H1 (cell line): ENCODE results near the gene PWP2. TPM values are rescaled to one million over a fixed set of nuclear protein-coding genes. Genes with fewer than 3 reads are reported as not detected.
"Not testable (repeated sequence)": the region's sequence is repeated elsewhere in the genome, so short reads cannot be mapped to it uniquely, and the experiment has no call there.

Experiments
- CTCF ChIA-PET: fragments of 300-600 bp; sonication (Branson Sonifier 250); formaldehyde crosslinking; loops from one replicate; lab custom pipeline; 2021; ENCODE audit not compliant: partially characterized antibody; lab: Charles Lee
- POLR2A ChIA-PET: fragments of 300-600 bp; sonication (Branson Sonifier 250); formaldehyde crosslinking; loops from one replicate; lab custom pipeline; 2021; ENCODE audit warnings: inconsistent platforms; ENCODE audit not compliant: partially characterized antibody; lab: Charles Lee
- DNase-seq, 2 experiments: peaks; one replicate each; pipeline versions ENCODE4 v3.0.0 to v3.0.0-alpha.2; 2010 to 2022; ENCODE audit warnings: low spot score in 2 of 2, low read depth in 1 of 2, mixed read lengths in 1 of 2
- FAIRE-seq: peaks from 2 replicates; lab custom pipeline; 2011; peaks lifted over from hg19 to GRCh38; lab: Jason Lieb, UNC
- H2AFZ ChIP-seq: 2 replicates; pipeline ENCODE4 v1.8.1; 2012; ENCODE audit warnings: low read length, inconsistent platforms
- H2AK5ac ChIP-seq: 2 replicates; pipeline ENCODE4 v1.6.1; 2013; ENCODE audit warnings: low read depth, low read length
- H2BK120ac ChIP-seq: replicated peaks from 2 replicates; pipeline ENCODE3; 2013; ENCODE audit warnings: low read depth, low read length, inconsistent platforms
- H2BK12ac ChIP-seq: 2 replicates; pipeline ENCODE4 v1.6.1; 2013; ENCODE audit warnings: low read depth, low read length
- H2BK15ac ChIP-seq: 2 replicates; pipeline ENCODE4 v1.6.1; 2013; ENCODE audit warnings: low read length
- H2BK20ac ChIP-seq: 2 replicates; pipeline ENCODE4 v1.6.1; 2013; ENCODE audit warnings: low read length
- H2BK5ac ChIP-seq: 2 replicates; pipeline ENCODE4 v1.6.1; 2013; ENCODE audit warnings: low read depth, low read length
- H3K14ac ChIP-seq: 2 replicates; pipeline ENCODE4 v1.6.1; 2013; ENCODE audit warnings: inconsistent platforms; ENCODE audit not compliant: insufficient read length
- H3K18ac ChIP-seq: 2 replicates; pipeline ENCODE4 v1.6.1; 2013; ENCODE audit warnings: low read length; ENCODE audit errors: extremely low read depth
- H3K23ac ChIP-seq: 2 replicates; pipeline ENCODE4 v1.6.1; 2013; ENCODE audit warnings: inconsistent platforms; ENCODE audit not compliant: insufficient read length
- H3K23me2 ChIP-seq: 2 replicates; pipeline ENCODE4 v1.6.1; 2013; ENCODE audit warnings: low read depth, low read length
- H3K27ac ChIP-seq: 2 replicates; pipeline ENCODE4 v1.6.1; 2011; ENCODE audit warnings: low read depth, low read length, inconsistent platforms
- H3K27me3 ChIP-seq, 4 experiments: replicated peaks in 1 of 4; 1 replicate in 1 of 4; 2 replicates in 3 of 4; pipeline versions ENCODE4 v1.6.1 to v1.8.1; 2011 to 2013; ENCODE audit warnings: low read length in 3 of 4, mild to moderate bottlenecking in 3 of 4, inconsistent platforms in 2 of 4, mixed read lengths in 2 of 4, moderate library complexity in 1 of 4; ENCODE audit not compliant: control insufficient read depth in 3 of 4, insufficient read depth in 3 of 4; ENCODE audit errors: extremely low read depth in 1 of 4
- H3K36me3 ChIP-seq, 4 experiments: 2 replicates each; pipeline versions ENCODE4 v1.6.1 to v1.8.1; 2011 to 2013; ENCODE audit warnings: mild to moderate bottlenecking in 4 of 4, low read length in 3 of 4, moderate library complexity in 2 of 4, control low read depth in 1 of 4, inconsistent platforms in 1 of 4; ENCODE audit not compliant: insufficient read depth in 4 of 4, control insufficient read depth in 2 of 4
- H3K4ac ChIP-seq: replicated peaks from 2 replicates; pipeline ENCODE3; 2013; ENCODE audit warnings: low read length, low read depth, mixed read lengths, inconsistent platforms; ENCODE audit not compliant: insufficient read length
- H3K4me1 ChIP-seq, 4 experiments: replicated peaks in 1 of 4; 1 replicate in 1 of 4; 2 replicates in 3 of 4; pipeline versions ENCODE4 v1.6.1 to v1.8.1; 2011 to 2013; ENCODE audit warnings: low read length in 3 of 4, inconsistent platforms in 2 of 4, mixed read lengths in 1 of 4; ENCODE audit not compliant: insufficient read depth in 4 of 4, control insufficient read depth in 3 of 4
- H3K4me2 ChIP-seq, 2 experiments: 2 replicates each; pipeline versions ENCODE4 v1.6.1 to v1.8.1; 2011 to 2013; ENCODE audit warnings: low read depth in 2 of 2, low read length in 2 of 2, control low read depth in 1 of 2, inconsistent platforms in 1 of 2, mild to moderate bottlenecking in 1 of 2; ENCODE audit not compliant: insufficient read depth in 1 of 2
- H3K4me3 ChIP-seq, 4 experiments: fragments of 200-600, 300-600 bp in 1 of 4; sonication (generic), shearing (Covaris generic), sonication (Bioruptor Twin) in 1 of 4; 2 replicates each; pipeline versions ENCODE4 v1.5.1 to v1.8.1; 2011 to 2016; ENCODE audit warnings: low read length in 4 of 4, low read depth in 3 of 4, control low read depth in 2 of 4, inconsistent platforms in 2 of 4, mild to moderate bottlenecking in 2 of 4, mixed read lengths in 1 of 4, moderate library complexity in 1 of 4; ENCODE audit not compliant: insufficient read depth in 2 of 4; ENCODE audit errors: extremely low read depth in 1 of 4
- H3K56ac ChIP-seq: replicated peaks from 2 replicates; pipeline ENCODE3; 2013; ENCODE audit warnings: low read depth, mild to moderate bottlenecking, mixed read lengths, low read length, inconsistent platforms; ENCODE audit not compliant: insufficient read length
- H3K79me1 ChIP-seq: 2 replicates; pipeline ENCODE4 v1.6.1; 2013; ENCODE audit warnings: low read depth, low read length, control low read depth
- H3K79me2 ChIP-seq, 2 experiments: 2 replicates each; pipeline versions ENCODE4 v1.6.1 to v1.8.1; 2012 to 2013; ENCODE audit warnings: low read length in 2 of 2, mild to moderate bottlenecking in 2 of 2, inconsistent platforms in 1 of 2; ENCODE audit not compliant: insufficient read depth in 2 of 2, control insufficient read depth in 1 of 2
- H3K9ac ChIP-seq, 4 experiments: replicated peaks in 1 of 4; 1 replicate in 1 of 4; 2 replicates in 3 of 4; pipeline versions ENCODE4 v1.6.1 to v1.8.1; 2011 to 2013; ENCODE audit warnings: low read depth in 3 of 4, low read length in 3 of 4, control low read depth in 2 of 4, mild to moderate bottlenecking in 2 of 4, moderate library complexity in 2 of 4, inconsistent platforms in 1 of 4; ENCODE audit errors: extremely low read depth in 1 of 4
- H3K9me3 ChIP-seq, 2 experiments: 2 replicates each; pipeline versions ENCODE4 v1.6.1 to v1.8.1; 2012 to 2013; ENCODE audit warnings: mild to moderate bottlenecking in 2 of 2, moderate library complexity in 2 of 2, control low read depth in 1 of 2, inconsistent platforms in 1 of 2, low read depth in 1 of 2, low read length in 1 of 2, mixed read lengths in 1 of 2; ENCODE audit not compliant: insufficient read depth in 2 of 2
- H4K20me1 ChIP-seq, 2 experiments: replicated peaks in 1 of 2; 2 replicates each; pipeline versions ENCODE3 to v1.8.1; 2011 to 2013; ENCODE audit warnings: inconsistent platforms in 2 of 2, low read length in 2 of 2, mild to moderate bottlenecking in 1 of 2; ENCODE audit not compliant: insufficient read depth in 2 of 2, control insufficient read depth in 1 of 2
- H4K5ac ChIP-seq: 2 replicates; pipeline ENCODE4 v1.6.1; 2013; ENCODE audit warnings: low read length, low read depth, mixed read lengths, inconsistent platforms; ENCODE audit not compliant: insufficient read length
- H4K8ac ChIP-seq: 2 replicates; pipeline ENCODE4 v1.8.0; 2013; ENCODE audit warnings: mild to moderate bottlenecking, moderate library complexity, low read length, inconsistent platforms; ENCODE audit not compliant: insufficient read depth; ENCODE audit errors: extremely low read depth
- H4K91ac ChIP-seq: replicated peaks from 2 replicates; pipeline ENCODE3; 2013; ENCODE audit warnings: low read length, mixed read lengths, inconsistent platforms; ENCODE audit not compliant: insufficient read length
- whole genome bisulfite sequencing, 2 experiments: shearing (Covaris generic) in 1 of 2; methylation state at CpG; one replicate each; pipeline versions ENCODE4 v1.1.6 to v1.1.7; 2013 to 2015; ENCODE audit warnings: low lambda C conversion rate in 2 of 2, mixed read lengths in 2 of 2, inconsistent platforms in 1 of 2, low coverage in 1 of 2, missing lambda C conversion rate in 1 of 2; ENCODE audit not compliant: insufficient replicate concordance in 2 of 2, insufficient coverage in 1 of 2, insufficient read length in 1 of 2; ENCODE audit errors: extremely low coverage in 1 of 2, missing lambda C conversion rate in 1 of 2; 5-methylcytosine and 5-hydroxymethylcytosine counted together
- polyA plus RNA-seq, 7 experiments: library from polyadenylated mRNA; depleted of rRNA in 3 of 7; stranded (reverse) in 5 of 7; unstranded in 2 of 7; fragments of >200 nt in 5 of 7; fragments of 200-250 nt in 2 of 7; gene quantifications; 1 replicate in 5 of 7; 2 replicates in 1 of 7; 4 replicates in 1 of 7; pipeline versions ENCODE4 v1.2.1 to v1.2.3, GENCODE V29; 2011 to 2013; ENCODE audit warnings: missing spikeins in 2 of 7, mixed read lengths in 2 of 7
- total RNA-seq: library from RNA; stranded (reverse); fragmentation: NEBNext Ultra II Directional; extraction: Animal tissue kit (Norgen Biotek cat#: 25700); gene quantifications from 2 replicates; pipeline ENCODE4 v1.2.1, GENCODE V29; 2021

PWP2 gene
- total and polyA plus RNA-seq, 2 of the 8 experiments (the other 6 are each of a cell fraction or from before 2014, with no cell fraction given) = 4.4 to 6.7 TPM

DNA sequence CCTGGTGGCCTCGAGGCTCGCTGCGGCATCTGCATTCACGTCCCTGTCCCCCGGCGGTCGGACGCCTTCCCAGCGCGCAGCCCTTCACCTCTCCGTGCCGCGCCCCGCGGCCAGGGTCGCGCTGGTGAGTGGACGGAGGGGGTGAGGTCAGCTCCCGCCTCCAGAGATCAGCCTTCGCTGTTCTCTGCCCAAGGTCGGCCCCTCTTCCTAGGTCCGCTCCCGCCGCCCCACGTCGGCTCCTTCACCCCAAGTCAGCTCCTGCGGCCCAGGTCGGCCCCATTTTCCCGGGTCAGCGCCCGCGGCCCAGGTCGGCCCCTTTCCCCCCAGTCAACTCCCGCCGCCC, 26.5 kb downstream of the PWP2 start:
- H4K5ac ChIP-seq, H3K9ac ChIP-seq, H2BK15ac ChIP-seq, DNase-seq, H3K79me2 ChIP-seq, H2BK20ac ChIP-seq, H4K20me1 ChIP-seq, H4K91ac ChIP-seq, H3K9me3 ChIP-seq, H3K4ac ChIP-seq, CTCF ChIA-PET, H3K4me3 ChIP-seq, H3K56ac ChIP-seq, H3K18ac ChIP-seq, H3K14ac ChIP-seq, H2BK12ac ChIP-seq, POLR2A ChIA-PET, H2BK120ac ChIP-seq, H3K4me1 ChIP-seq, H3K27ac ChIP-seq, H3K36me3 ChIP-seq, H3K27me3 ChIP-seq, H3K79me1 ChIP-seq, H4K8ac ChIP-seq, H2AK5ac ChIP-seq, H3K23ac ChIP-seq, H3K4me2 ChIP-seq, H2BK5ac ChIP-seq, H2AFZ ChIP-seq, FAIRE-seq, H3K23me2 ChIP-seq: not testable (repeated sequence)
- WGBS, 2 experiments = no CpG with 5 or more reads among the region's 35 CpGs

GRCh38 chr21:44134732-44135131, 27.5 kb downstream of the PWP2 start:
- H4K5ac ChIP-seq, H3K27me3 ChIP-seq, H4K20me1 ChIP-seq, H2BK15ac ChIP-seq, FAIRE-seq, H3K56ac ChIP-seq, H3K79me2 ChIP-seq, H3K4ac ChIP-seq, H4K91ac ChIP-seq, H2BK20ac ChIP-seq, H3K9ac ChIP-seq, H3K27ac ChIP-seq, H3K14ac ChIP-seq, H3K23me2 ChIP-seq, H3K9me3 ChIP-seq, DNase-seq, H4K8ac ChIP-seq, H3K79me1 ChIP-seq, H3K4me3 ChIP-seq, POLR2A ChIA-PET, H2AK5ac ChIP-seq, H3K18ac ChIP-seq, H3K23ac ChIP-seq, CTCF ChIA-PET, H2BK120ac ChIP-seq, H2BK5ac ChIP-seq, H3K36me3 ChIP-seq, H3K4me1 ChIP-seq, H2AFZ ChIP-seq, H2BK12ac ChIP-seq, H3K4me2 ChIP-seq: not testable (repeated sequence)
- WGBS, 2 experiments = no CpG with 5 or more reads among the region's 8 CpGs
